ENCODE measurements around the gene NCAPG2.
"Not testable (repeated sequence)": the region's sequence is repeated elsewhere in the genome, so short reads cannot be mapped to it uniquely, and the experiment has no call there.

NCAPG2 gene

DNA sequence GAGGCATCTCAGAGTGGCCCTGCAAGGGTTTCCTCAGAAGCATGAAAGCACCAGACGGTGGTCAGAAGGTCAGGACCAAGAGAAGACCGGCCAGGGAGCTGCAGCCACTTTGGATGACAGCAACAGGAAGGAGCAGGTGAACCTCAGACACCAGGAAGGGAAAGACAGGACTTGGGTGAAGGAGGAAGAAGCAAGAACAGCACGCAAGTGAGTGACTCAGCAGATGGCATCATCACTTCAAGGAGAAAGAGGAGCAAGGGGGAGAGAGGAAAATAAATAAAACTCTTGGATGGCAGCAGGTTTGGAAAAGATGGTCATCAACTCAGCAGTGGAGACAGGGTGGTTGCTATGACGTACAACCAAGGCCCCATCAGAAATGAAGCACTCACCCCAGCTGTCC is 31.6 kb downstream of the NCAPG2 start:
- Histone ChIP-seq H4K8ac (ENCODE audit: low read depth, low read length) (no peak overlapping the region), H3K4me2 (ENCODE audit: low read length) (no peak overlapping the region), H2AFZ (ENCODE audit: insufficient read depth, low read length, poor library complexity) (no peak overlapping the region), H4K12ac (ENCODE audit: low read depth, low read length) (no peak overlapping the region), H2AK5ac (ENCODE audit: low read length) (no peak overlapping the region), H4K91ac (ENCODE audit: low read depth, low read length) (no peak overlapping the region), H3K9me3 (ENCODE audit: insufficient read depth, low read depth, low read length) (no peaks in the 10 kb centered on the region), H3K79me1 (ENCODE audit: low read length) (no peaks in the 10 kb centered on the region), H3K4me3 (ENCODE audit: low read depth, low read length) (no peak overlapping the region), H3K79me2 (ENCODE audit: control insufficient read depth, insufficient read depth, low read length, poor library complexity) (no peaks in the 10 kb centered on the region), H3K36me3 (ENCODE audit: control insufficient read depth in 1 of 2, insufficient read depth in 2 of 2, low read length in 2 of 2) (peaks cover 23 to 37% of the 10 kb centered on the region in 2 experiments), H3K18ac (ENCODE audit: low read length) (no peak overlapping the region), H3K4ac (ENCODE audit: low read depth, low read length) (no peak overlapping the region), H3K23ac (ENCODE audit: low read length) (no peak overlapping the region), H3K14ac (ENCODE audit: low read length) (no peak overlapping the region), H2BK12ac (ENCODE audit: low read length) (no peak overlapping the region), H2BK120ac (ENCODE audit: insufficient read depth, low read length, poor library complexity) (no peak overlapping the region), H2BK5ac (ENCODE audit: low read depth, low read length, poor library complexity) (no peak overlapping the region), H3K27ac (ENCODE audit: low read depth, low read length) (no peak overlapping the region), H3K27me3 (ENCODE audit: insufficient read depth, low read length) (no peaks in the 10 kb centered on the region), H3K9ac (ENCODE audit: low read length) (no peak overlapping the region), H3K4me1 (ENCODE audit: control insufficient read depth in 1 of 2, insufficient read depth in 2 of 2, low read length in 2 of 2) (no peaks in the 10 kb centered on the region)
- WGBS (ENCODE audit: extremely low coverage, insufficient coverage, insufficient read length), result no CpG with 5 or more reads among the region's 4 CpGs
- no peak for DNase-seq

- not testable (repeated sequence) for DNase-seq; H3K23ac ChIP-seq (ENCODE audit: low read length); H3K9ac ChIP-seq (ENCODE audit: low read length); H4K91ac ChIP-seq (ENCODE audit: low read depth, low read length); H3K27ac ChIP-seq (ENCODE audit: low read depth, low read length); H3K4me2 ChIP-seq (ENCODE audit: low read length); H3K9me3 ChIP-seq (ENCODE audit: insufficient read depth, low read depth, low read length); H2BK12ac ChIP-seq (ENCODE audit: low read length); H3K79me1 ChIP-seq (ENCODE audit: low read length); H3K14ac ChIP-seq (ENCODE audit: low read length); H3K79me2 ChIP-seq (ENCODE audit: control insufficient read depth, insufficient read depth, low read length, poor library complexity); H2AK5ac ChIP-seq (ENCODE audit: low read length); H3K27me3 ChIP-seq (ENCODE audit: insufficient read depth, low read length); H3K4me3 ChIP-seq (ENCODE audit: low read depth, low read length); H4K12ac ChIP-seq (ENCODE audit: low read depth, low read length); H3K18ac ChIP-seq (ENCODE audit: low read length); H2AFZ ChIP-seq (ENCODE audit: insufficient read depth, low read length, poor library complexity); H2BK120ac ChIP-seq (ENCODE audit: insufficient read depth, low read length, poor library complexity); H4K8ac ChIP-seq (ENCODE audit: low read depth, low read length); H3K4me1 ChIP-seq (ENCODE audit: control insufficient read depth in 1 of 2, insufficient read depth in 2 of 2, low read length in 2 of 2); H2BK5ac ChIP-seq (ENCODE audit: low read depth, low read length, poor library complexity); H3K4ac ChIP-seq (ENCODE audit: low read depth, low read length)
- H3K36me3 ChIP-seq (ENCODE audit: control insufficient read depth in 1 of 2, insufficient read depth in 2 of 2, low read length in 2 of 2), result peaks cover 21 to 41% of the 10 kb centered on the region in 2 experiments
- WGBS (ENCODE audit: extremely low coverage, insufficient coverage, insufficient read length), result no CpG with 5 or more reads among the region's 8 CpGs
Observed at GRCh38 chr7:158668086-158668485, 36.5 kb downstream of the NCAPG2 start.

DNA sequence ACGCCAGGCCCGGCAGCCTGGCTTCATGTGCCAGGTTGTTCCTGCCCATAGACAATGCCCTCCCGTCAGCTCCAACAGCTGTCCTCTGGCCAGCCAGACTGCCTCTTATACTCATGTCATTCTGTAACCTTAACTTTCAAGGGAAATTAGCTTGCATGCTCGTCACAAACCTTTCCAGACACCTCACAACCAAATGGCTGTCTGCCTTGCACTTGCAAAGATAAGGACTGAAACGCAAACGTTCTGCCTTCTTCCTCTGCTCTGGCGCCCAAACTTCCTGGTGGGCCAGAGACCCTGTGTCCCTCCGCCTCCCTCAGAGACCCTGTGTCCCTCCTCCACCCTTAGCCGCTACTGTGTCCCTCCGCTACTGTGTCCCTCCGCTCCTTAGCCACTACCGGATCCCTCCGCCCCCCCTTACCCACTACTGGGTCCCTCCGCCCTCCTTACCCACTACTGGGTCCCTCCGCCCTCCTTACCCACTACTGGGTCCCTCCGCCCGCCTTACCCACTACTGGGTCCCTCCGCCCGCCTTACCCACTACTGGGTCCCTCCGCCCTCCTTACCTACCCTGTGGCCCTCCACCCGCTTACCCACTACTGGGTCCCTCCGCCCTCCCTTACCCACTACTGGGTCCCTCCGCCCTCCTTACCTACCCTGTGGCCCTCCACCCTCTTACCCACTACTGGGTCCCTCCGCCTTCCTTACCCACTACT is 37.5 kb downstream of the NCAPG2 start:
- H2BK12ac ChIP-seq (ENCODE audit: low read length); H3K27me3 ChIP-seq (ENCODE audit: insufficient read depth, low read length); H3K18ac ChIP-seq (ENCODE audit: low read length); H4K91ac ChIP-seq (ENCODE audit: low read depth, low read length); H2AFZ ChIP-seq (ENCODE audit: insufficient read depth, low read length, poor library complexity); DNase-seq; H2BK5ac ChIP-seq (ENCODE audit: low read depth, low read length, poor library complexity); H3K4ac ChIP-seq (ENCODE audit: low read depth, low read length); H3K4me2 ChIP-seq (ENCODE audit: low read length); H3K9me3 ChIP-seq (ENCODE audit: insufficient read depth, low read depth, low read length); H2AK5ac ChIP-seq (ENCODE audit: low read length); H3K79me2 ChIP-seq (ENCODE audit: control insufficient read depth, insufficient read depth, low read length, poor library complexity); H3K23ac ChIP-seq (ENCODE audit: low read length); H4K12ac ChIP-seq (ENCODE audit: low read depth, low read length); H3K9ac ChIP-seq (ENCODE audit: low read length); H3K79me1 ChIP-seq (ENCODE audit: low read length); H3K4me3 ChIP-seq (ENCODE audit: low read depth, low read length); H2BK120ac ChIP-seq (ENCODE audit: insufficient read depth, low read length, poor library complexity); H3K27ac ChIP-seq (ENCODE audit: low read depth, low read length); H4K8ac ChIP-seq (ENCODE audit: low read depth, low read length); H3K4me1 ChIP-seq (ENCODE audit: control insufficient read depth in 1 of 2, insufficient read depth in 2 of 2, low read length in 2 of 2); H3K14ac ChIP-seq (ENCODE audit: low read length): not testable (repeated sequence)
- peaks cover 21 to 41% of the 10 kb centered on the region in 2 experiments for H3K36me3 ChIP-seq (ENCODE audit: control insufficient read depth in 1 of 2, insufficient read depth in 2 of 2, low read length in 2 of 2)
- WGBS (ENCODE audit: extremely low coverage, insufficient coverage, insufficient read length), result no CpG with 5 or more reads among the region's 24 CpGs

DNA sequence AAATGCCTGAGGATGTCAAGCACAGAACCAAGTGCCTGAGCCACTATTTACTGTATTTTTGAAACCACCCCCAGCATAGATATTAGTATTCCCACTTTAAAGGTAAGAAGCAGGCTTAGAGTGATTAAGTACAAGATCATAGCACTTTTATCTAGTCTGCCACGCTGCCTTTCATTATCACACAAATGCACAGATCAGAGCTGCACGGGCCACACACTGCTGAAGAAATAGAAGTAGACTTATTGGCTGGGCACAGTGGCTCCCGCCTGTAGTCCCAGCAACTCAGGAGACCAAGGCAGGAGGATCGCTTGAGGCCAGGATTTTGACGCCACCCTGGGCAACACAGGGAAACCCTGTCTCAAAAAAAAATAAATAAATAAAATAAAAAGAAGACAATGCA is 38.2 kb downstream of the NCAPG2 start:
- Histone ChIP-seq H3K4me2 (ENCODE audit: low read length) (no peak overlapping the region), H3K4ac (ENCODE audit: low read depth, low read length) (no peak overlapping the region), H3K4me1 (ENCODE audit: control insufficient read depth in 1 of 2, insufficient read depth in 2 of 2, low read length in 2 of 2) (no peaks in the 10 kb centered on the region), H4K8ac (ENCODE audit: low read depth, low read length) (no peak overlapping the region), H3K9me3 (ENCODE audit: insufficient read depth, low read depth, low read length) (no peaks in the 10 kb centered on the region), H3K4me3 (ENCODE audit: low read depth, low read length) (no peak overlapping the region), H4K91ac (ENCODE audit: low read depth, low read length) (no peak overlapping the region), H4K12ac (ENCODE audit: low read depth, low read length) (no peak overlapping the region), H3K23ac (ENCODE audit: low read length) (no peak overlapping the region), H3K18ac (ENCODE audit: low read length) (no peak overlapping the region), H3K9ac (ENCODE audit: low read length) (no peak overlapping the region), H3K27ac (ENCODE audit: low read depth, low read length) (no peak overlapping the region), H3K36me3 (ENCODE audit: control insufficient read depth in 1 of 2, insufficient read depth in 2 of 2, low read length in 2 of 2) (peaks cover 19 to 42% of the 10 kb centered on the region in 2 experiments), H3K79me2 (ENCODE audit: control insufficient read depth, insufficient read depth, low read length, poor library complexity) (no peaks in the 10 kb centered on the region), H3K27me3 (ENCODE audit: insufficient read depth, low read length) (no peaks in the 10 kb centered on the region), H3K79me1 (ENCODE audit: low read length) (no peaks in the 10 kb centered on the region), H2BK12ac (ENCODE audit: low read length) (no peak overlapping the region), H2BK5ac (ENCODE audit: low read depth, low read length, poor library complexity) (no peak overlapping the region), H2AFZ (ENCODE audit: insufficient read depth, low read length, poor library complexity) (no peak overlapping the region), H2BK120ac (ENCODE audit: insufficient read depth, low read length, poor library complexity) (no peak overlapping the region), H3K14ac (ENCODE audit: low read length) (no peak overlapping the region), H2AK5ac (ENCODE audit: low read length) (no peak overlapping the region)
- no CpG with 5 or more reads among the region's 5 CpGs for WGBS (ENCODE audit: extremely low coverage, insufficient coverage, insufficient read length)
- no peak for DNase-seq

Measured in trophoblast cell (in vitro differentiated cells and primary cell).